GM18870 (cell line): ENCODE results near the gene TUBD1.
A peak's percentile ranks its signal among the peaks of the same experiment; 100 is the strongest.
"Not testable (repeated sequence)": the region's sequence is repeated elsewhere in the genome, so short reads cannot be mapped to it uniquely, and the experiment has no call there.

Experiments
- ATAC-seq: cut with Tn5 transposase; IDR thresholded peaks from one replicate; pipeline ENCODE4 v1.9.1; 2021; ENCODE audit warnings: moderate library complexity; ENCODE audit not compliant: unreplicated experiment

TUBD1 gene

DNA sequence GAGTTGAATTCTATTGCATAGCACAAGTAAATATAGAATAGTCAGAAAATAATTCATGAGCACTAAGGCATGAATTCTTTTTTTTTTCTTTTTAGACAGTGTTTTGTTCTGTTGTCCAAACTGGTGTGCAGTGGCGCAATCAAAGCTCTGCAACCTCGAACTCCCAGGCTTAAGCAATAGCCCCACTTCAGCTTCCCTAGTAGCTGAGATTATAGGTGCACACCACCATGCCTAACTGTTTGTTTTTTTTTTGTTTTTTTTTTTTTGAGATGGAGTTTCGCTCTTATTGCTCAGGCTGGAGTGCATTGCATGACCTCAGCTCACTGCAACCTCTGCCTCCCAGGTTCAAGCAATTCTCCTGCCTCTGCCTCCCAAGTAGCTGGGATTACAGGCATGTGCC lies 16.6 kb downstream of the TUBD1 start:
- ATAC-seq: no peak

DNA sequence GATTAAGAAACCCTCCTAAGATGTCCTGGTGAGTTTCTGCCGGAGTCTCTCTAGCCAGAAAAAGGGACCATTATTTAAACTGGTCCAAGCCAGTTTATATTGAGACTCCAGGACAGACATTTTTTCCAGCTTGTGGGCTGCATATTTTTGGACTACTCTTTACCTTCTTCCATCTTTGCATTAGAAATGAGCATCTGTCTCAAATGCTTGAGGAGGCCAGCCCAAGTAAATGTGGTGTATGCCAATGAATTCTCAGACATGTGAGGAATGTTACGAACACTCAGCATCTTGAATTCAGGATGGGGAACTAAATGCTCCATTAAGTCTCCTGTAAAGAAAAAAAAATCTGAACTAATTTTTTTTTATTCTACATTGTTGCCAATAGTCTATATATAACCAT lies 18.4 kb downstream of the TUBD1 start:
- no peak for ATAC-seq

DNA sequence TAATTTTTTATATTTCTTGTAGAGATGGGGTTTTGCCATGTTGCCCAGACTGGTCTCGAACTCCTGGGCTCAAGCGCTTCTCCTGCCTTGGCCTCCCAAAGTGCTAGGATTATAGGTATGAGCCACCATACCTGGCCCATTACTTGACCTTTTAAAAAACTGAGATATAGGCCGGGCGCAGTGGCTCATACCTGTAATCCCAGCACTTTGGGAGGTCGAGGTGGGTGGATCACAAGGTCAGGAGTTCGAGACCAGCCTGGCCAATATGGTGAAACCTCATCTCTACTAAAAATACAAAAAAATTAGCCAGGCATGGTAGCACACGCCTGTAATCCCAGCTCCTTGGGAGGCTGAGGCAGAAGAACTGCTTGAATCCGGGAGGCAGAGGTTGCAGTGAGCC lies 19.3 kb downstream of the TUBD1 start:
- ATAC-seq: not testable (repeated sequence)

- ATAC-seq: no peak
Measured at GRCh38 chr17:59872351-59872750, 20.4 kb downstream of the TUBD1 start.

DNA sequence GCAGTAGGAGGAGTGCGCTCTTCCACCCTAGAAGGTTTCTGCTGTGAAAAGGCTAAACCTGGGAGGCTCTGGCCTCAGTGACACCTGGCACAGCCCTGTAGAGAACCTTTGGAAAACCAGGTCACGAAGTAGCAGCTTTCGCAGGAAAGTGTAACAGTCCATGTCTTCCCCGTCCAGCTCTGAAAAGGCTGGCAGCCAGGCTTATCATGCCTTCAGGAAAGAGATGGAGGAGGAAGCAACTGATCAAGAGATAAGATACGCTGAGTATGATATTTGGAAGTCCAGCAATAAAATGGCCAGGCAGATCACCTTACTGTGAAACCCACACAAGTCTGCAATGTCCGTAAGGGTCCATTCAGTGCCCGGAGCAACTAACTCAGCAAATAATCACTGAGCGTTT lies 22.3 kb downstream of the TUBD1 start:
- ATAC-seq: no peak

- no peak for ATAC-seq
Measured at GRCh38 chr17:59869941-59870218, 22.9 kb downstream of the TUBD1 start.

- ATAC-seq: no peak
Measured at GRCh38 chr17:59863616-59864015, 29.1 kb downstream of the TUBD1 start.

GRCh38 chr17:59859444-59860025 lies 33.2 kb downstream of the TUBD1 start:
- no peak for ATAC-seq

GRCh38 chr17:59858932-59859331 lies 33.8 kb downstream of the TUBD1 start:
- no peak for ATAC-seq

DNA sequence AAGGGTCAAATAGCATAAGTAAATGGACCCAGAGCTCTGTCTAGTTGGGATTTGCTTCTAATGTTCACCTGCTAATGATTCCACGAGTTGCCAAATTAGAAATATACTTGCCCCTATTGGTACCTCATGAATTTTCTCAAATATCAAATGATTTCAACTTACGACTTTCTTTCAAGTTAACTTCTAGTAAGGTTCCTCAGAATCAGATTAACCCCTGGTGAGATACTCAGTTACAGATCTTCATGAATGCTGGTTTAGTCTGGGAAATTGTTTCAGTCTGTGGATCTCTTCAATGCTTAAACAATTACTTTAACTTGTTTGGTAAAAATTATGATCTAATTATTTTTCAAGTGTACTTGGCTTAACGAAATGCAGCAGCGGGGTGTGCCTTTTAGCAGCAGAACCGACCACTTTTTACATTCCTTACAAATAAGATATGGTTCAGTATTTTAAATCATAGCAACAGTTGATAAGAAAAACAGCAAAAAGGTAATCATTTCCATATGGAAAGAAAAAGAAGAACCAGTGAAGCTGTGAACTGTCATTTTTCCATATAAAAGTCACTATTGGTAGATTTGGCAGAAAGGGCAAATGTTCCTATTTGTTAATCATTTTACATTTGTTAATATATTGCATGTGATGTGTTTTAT lies 34.5 kb downstream of the TUBD1 start:
- no peak for ATAC-seq

GRCh38 chr17:59856859-59857794 lies 35.6 kb downstream of the TUBD1 start:
- no peak for ATAC-seq

DNA sequence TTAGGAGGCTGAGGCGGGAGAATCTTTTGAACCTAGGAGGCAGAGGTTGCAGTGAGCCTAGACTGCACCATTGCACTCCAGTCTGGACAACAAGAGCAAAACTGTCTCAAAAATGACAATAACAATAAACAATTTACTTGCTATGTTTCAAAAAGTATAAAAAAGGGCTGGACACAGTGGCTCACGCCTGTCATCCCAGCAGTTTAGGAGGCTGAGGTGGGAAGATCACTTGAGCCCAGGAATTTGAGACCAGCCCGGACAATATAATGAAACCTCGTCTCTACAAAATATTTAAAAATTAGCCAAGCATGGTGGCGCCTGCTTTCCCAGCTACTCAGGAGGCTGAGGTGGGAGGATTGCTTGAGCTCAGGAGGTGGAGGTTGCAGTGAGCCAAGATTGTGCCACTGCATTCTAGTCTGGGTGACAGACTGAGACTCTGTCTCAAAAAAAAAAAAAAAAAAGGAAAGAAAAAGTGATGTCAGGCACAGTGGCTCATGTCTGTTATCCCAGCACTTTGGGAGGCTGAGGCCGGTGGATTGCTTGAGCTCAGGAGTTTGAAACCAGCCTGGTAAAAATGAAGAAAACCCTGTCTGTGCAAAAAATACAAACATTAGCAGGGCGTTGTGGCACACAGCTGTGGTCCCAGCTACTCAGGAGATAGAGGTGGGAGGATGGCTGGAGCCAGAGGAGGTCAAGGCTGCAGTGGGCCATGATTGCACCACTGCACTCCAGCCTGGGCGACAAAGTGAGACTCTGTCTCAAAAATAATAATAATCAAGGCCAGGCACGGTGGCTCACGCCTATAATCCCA lies 38.6 kb downstream of the TUBD1 start:
- ATAC-seq: not testable (repeated sequence)

DNA sequence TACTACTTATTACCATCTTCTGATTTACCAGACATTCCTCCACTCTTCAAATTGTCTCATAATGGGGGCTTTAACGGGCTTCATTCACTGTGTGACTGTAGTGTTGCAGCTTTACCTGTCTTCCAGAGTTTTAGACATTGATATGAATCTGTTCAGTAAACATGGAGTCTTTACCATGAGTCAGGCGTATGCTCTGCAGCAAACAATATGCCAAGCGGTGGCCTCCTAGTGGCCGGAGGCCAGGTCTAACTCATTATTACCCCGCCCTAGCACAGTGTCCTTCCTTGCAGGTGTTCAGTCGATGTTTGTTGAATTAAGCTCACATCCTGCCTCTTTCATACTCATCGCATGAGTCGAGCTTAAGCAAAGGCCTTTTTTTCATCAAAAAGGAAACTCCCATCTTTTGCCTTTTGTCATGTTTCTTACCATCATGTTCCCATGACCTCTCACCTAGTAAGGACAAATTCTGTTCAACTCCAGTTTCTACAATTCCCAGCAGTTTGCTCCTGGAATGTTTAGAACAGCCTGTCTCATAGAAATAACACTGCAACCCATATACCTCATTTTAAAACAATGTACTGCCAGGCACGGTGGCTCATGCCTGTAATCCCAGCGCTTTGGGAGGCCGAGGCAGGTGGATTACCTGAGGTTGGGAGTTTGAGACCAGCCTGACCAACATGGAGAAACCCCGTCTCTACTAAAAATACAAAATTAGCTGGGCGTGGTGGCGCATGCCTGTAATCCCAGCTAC lies 39.4 kb downstream of the TUBD1 start:
- ATAC-seq: no peak

DNA sequence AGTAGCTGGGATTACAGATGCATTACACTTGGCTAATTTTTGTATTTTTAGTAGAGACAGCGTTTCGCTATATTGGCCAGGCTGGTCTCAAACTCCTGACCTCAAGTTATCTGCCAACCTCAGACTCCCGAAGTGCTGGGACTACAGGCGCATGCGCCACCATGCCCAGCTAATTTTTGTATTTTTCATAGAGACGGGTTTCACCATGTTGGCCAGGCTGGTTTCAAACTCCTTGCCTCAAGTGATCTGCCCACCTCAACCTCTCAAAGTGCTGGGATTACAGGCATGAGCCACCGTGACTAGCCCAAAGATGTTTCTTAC lies 39.9 kb downstream of the TUBD1 start:
- ATAC-seq: not testable (repeated sequence)

DNA sequence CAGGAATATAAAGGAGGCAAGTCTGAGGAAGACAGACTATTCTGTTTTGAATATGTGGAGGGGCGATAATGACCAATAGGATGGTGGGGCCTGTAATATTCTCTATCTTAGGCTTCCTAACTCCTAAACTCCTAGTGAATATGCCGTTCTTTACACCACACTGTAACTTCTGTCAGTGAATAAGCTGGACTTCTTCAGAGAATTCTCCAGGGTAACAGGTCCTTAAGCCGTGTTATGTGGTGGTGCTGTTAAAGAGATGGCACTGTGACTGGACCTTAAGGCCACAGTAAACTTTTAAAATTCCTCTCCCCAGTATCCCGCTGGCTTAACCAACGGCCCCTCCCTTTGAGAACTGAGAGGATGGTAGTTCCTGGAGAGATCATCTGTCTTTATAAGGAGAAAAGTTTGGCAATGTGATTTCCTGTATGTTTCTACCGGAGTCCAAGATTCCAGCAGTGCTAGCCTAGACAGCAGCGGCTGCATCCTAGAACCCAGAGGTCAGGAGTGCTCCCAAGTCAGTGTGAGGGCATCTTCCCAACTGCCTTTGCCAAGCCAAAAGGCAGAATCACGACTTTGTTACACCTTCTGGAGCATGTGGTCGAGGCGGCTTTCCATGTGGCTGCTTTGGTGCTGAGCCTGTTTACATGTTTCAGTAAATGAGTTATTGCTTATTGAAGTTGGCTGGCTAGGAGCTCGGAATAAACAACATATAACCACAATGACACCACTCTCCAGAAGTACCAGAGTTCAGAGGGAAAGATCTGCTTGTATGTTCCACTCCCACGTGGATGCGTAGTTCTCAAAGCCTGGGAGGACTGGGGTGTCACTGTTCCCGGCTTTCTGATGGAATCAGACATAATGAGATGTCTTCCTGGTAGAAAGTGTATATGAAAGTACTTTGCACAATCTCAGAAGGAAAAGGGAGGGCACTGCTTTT lies 41.0 kb downstream of the TUBD1 start:
- ATAC-seq: no peak

GRCh38 chr17:59850311-59850710 lies 42.4 kb downstream of the TUBD1 start:
- ATAC-seq: not testable (repeated sequence)

DNA sequence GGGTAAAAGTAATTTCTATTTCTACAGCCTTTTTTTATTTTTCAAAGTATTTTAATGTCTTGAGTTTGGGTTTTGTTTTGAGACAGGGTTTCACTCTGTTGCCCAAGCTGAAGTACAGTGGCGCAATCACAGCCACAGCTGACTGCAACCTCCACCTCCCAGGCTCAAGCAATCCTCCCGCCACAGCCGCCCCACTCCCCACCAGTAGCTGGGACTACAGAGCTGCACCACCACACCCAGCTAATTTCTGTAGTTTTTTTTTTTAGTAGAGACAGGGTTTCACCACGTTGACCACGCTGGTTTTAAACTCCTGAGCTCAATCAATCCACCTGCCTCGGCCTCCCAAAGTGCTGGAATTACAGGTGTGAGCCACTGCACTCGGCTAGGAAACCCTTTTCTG lies 44.0 kb downstream of the TUBD1 start:
- ATAC-seq: no peak

- ATAC-seq: no peak
Measured at GRCh38 chr17:59848385-59848668, 44.4 kb downstream of the TUBD1 start.

DNA sequence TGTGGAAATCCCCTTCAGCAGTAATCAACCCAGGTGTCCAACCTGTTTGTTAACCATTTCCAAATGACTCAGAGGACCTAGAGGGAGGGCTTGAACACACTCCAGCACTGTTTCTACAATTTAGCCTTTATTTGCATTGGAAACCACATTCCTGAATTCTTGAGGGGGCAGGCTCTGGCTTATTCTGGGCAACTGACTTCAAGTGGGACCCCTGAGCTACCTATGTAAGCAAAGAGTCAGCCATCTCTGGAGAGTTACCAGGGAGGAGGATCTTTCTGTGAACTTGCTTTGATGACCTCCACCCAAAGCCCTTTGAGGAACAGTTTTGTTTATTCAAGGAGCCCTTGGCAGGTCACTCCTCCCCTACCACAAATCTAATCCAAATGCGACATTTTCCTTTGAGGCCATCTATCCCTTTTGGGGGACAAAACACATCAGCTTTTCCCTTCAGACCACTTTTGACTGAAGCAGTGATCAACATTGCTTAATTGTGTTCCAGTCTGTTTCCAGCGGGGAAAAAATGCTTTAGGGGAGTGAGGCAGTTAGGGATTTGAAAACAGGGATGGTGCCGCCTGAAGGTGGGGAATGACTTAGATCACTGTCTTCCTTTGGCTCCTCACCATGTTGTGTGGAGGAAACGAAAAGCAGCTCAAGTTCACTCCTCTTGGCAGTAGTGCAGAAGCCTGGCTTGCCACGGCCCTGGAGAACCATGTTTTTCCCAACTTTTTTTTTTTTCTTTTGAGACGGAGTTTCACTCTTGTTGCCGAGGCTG lies 46.2 kb downstream of the TUBD1 start:
- peak; percentile 40 for ATAC-seq
